HepG2 (cell line): ENCODE data around the gene VCAN. TPM values are rescaled to one million over a fixed set of nuclear protein-coding genes. Genes with fewer than 3 reads are reported as not detected.

ENCODE experiments used
- ARHGAP35 ChIP-seq: sonication (generic); formaldehyde crosslinking; IDR thresholded peaks from 2 replicates; pipeline ENCODE4 v1.9.0; 2022; ENCODE audit warnings: mild to moderate bottlenecking, inconsistent platforms, moderate library complexity, missing genetic modification reagents, borderline replicate concordance
- ARNTL ChIP-seq: sonication (generic); formaldehyde crosslinking; IDR thresholded peaks from 2 replicates; pipeline ENCODE4 v1.4.0; 2020; ENCODE audit warnings: mild to moderate bottlenecking, missing genetic modification reagents
- BORCS8-MEF2B ChIP-seq: sonication (generic); formaldehyde crosslinking; IDR thresholded peaks from 2 replicates; pipeline ENCODE4 v1.8.0; 2022; ENCODE audit warnings: mild to moderate bottlenecking, missing genetic modification reagents
- BRD4 ChIP-seq: sonication (generic); formaldehyde crosslinking; IDR thresholded peaks from 2 replicates; pipeline ENCODE4 v1.4.0; 2020; ENCODE audit warnings: missing genetic modification reagents
- CBFB ChIP-seq: sonication (generic); formaldehyde crosslinking; IDR thresholded peaks from 2 replicates; pipeline ENCODE4 v1.4.0; 2020; ENCODE audit warnings: missing genetic modification reagents
- CEBPG ChIP-seq: IDR thresholded peaks from 2 replicates; pipeline ENCODE4 v1.6.1; 2016
- CREM ChIP-seq, 2 experiments: sonication (generic) in 1 of 2; formaldehyde crosslinking in 1 of 2; IDR thresholded peaks; 2 replicates each; pipeline versions ENCODE4 v1.4.0 to v1.6.1; 2016 to 2020; ENCODE audit warnings: antibody characterized with exemption in 1 of 2, mild to moderate bottlenecking in 1 of 2, missing genetic modification reagents in 1 of 2
- FOSL2 ChIP-seq: sonication (generic); formaldehyde crosslinking; IDR thresholded peaks from 2 replicates; pipeline ENCODE4 v1.4.0; 2020; ENCODE audit warnings: missing genetic modification reagents
- GMEB2 ChIP-seq: IDR thresholded peaks from 2 replicates; pipeline ENCODE4 v1.6.1; 2016; ENCODE audit warnings: missing biosample characterization, missing genetic modification reagents, low read depth
- HMGXB3 ChIP-seq: sonication (generic); formaldehyde crosslinking; IDR thresholded peaks from 2 replicates; pipeline ENCODE4 v1.4.0; 2020; ENCODE audit warnings: missing genetic modification reagents, borderline replicate concordance
- HOXA7 ChIP-seq: sonication (generic); formaldehyde crosslinking; IDR thresholded peaks from 2 replicates; pipeline ENCODE4 v1.8.1; 2022; ENCODE audit warnings: mild to moderate bottlenecking, missing genetic modification reagents, moderate library complexity
- MED13 ChIP-seq: sonication (generic); formaldehyde crosslinking; IDR thresholded peaks from 2 replicates; pipeline ENCODE4 v1.5.0; 2020; ENCODE audit warnings: missing genetic modification reagents
- MYC ChIP-seq: sonication (generic); formaldehyde crosslinking; IDR thresholded peaks from 2 replicates; pipeline ENCODE4 v1.9.0; 2021; ENCODE audit warnings: missing genetic modification reagents, borderline replicate concordance
- NCOA1 ChIP-seq: sonication (generic); formaldehyde crosslinking; IDR thresholded peaks from 2 replicates; pipeline ENCODE4 v1.9.0; 2021; ENCODE audit warnings: missing genetic modification reagents
- NFE2L1 ChIP-seq: sonication (generic); formaldehyde crosslinking; IDR thresholded peaks from 2 replicates; pipeline ENCODE4 v1.4.0; 2020; ENCODE audit warnings: missing genetic modification reagents, mild to moderate bottlenecking, borderline replicate concordance
- RNF2 ChIP-seq: fragments of 450-650 bp; conservative IDR thresholded peaks from 2 replicates; pipeline ENCODE4 v1.6.1; 2016; ENCODE audit warnings: low read depth
- SAP130 ChIP-seq: IDR thresholded peaks from 2 replicates; pipeline ENCODE4 v1.6.1; 2016; ENCODE audit warnings: low read depth
- TBP ChIP-seq: sonication (generic); formaldehyde crosslinking; IDR thresholded peaks from 2 replicates; pipeline ENCODE4 v1.5.0; 2020; ENCODE audit warnings: missing genetic modification reagents
- ZFP36L2 ChIP-seq: sonication (generic); formaldehyde crosslinking; IDR thresholded peaks from 2 replicates; pipeline ENCODE4 v1.4.0; 2020; ENCODE audit warnings: missing genetic modification reagents
- ZNF10 ChIP-seq: sonication (generic); formaldehyde crosslinking; IDR thresholded peaks from 2 replicates; pipeline ENCODE4 v1.4.0; 2020; ENCODE audit warnings: mild to moderate bottlenecking, low read depth, missing genetic modification reagents, borderline replicate concordance
- ZNF615 ChIP-seq: sonication (generic); formaldehyde crosslinking; IDR thresholded peaks from 2 replicates; pipeline ENCODE4 v1.5.0; 2020; ENCODE audit warnings: mild to moderate bottlenecking, missing genetic modification reagents, borderline replicate concordance
- ZNF629 ChIP-seq: sonication (generic); formaldehyde crosslinking; conservative IDR thresholded peaks from 2 replicates; pipeline ENCODE4 v1.5.0; 2020; ENCODE audit warnings: missing genetic modification reagents
- polyA plus RNA-seq, 8 experiments: library from polyadenylated mRNA; depleted of rRNA in 3 of 8; stranded (reverse) in 7 of 8; unstranded in 1 of 8; fragments of >200 nt; fragmentation: Illumina TruSeq in 4 of 8; extraction: Trizol in 4 of 8; gene quantifications; 2 replicates each; pipeline versions ENCODE4 v1.2.1 to v1.2.3, GENCODE V29; 2011 to 2016; ENCODE audit warnings: low read depth in 4 of 8, missing spikeins in 1 of 8, mixed read lengths in 1 of 8; ENCODE audit not compliant: insufficient read depth in 1 of 8
- total RNA-seq, 5 experiments: library from RNA; depleted of rRNA; stranded (reverse); fragments of >200 nt; fragmentation: Illumina TruSeq; extraction: Trizol; gene quantifications; 2 replicates each; pipeline ENCODE4 v1.2.3, GENCODE V29; 2016; ENCODE audit warnings: low read depth in 1 of 5
- TF ChIP-seq, protein P1 (sequence below): sonication (generic); formaldehyde crosslinking; IDR thresholded peaks from 2 replicates; pipeline ENCODE4 v1.4.0; 2020; ENCODE audit warnings: mild to moderate bottlenecking, missing genetic modification reagents

VCAN gene
- total and polyA plus RNA-seq, 2 of the 13 experiments (the other 11 are each of a cell fraction or from before 2014, with no cell fraction given) = 1.2 to 3.5 TPM

GRCh38 chr5:83475935-83476814 is 4.6 kb downstream of the VCAN start (continued):
- TF ChIP-seq ZNF615 (no peak), SAP130 (CRISPR knock-in tag) (peak; percentile 13; the same call in 1 of the 2 replicates), RNF2 (no peak), ARNTL (CRISPR knock-in tag) (no peak), ZFP36L2 (CRISPR knock-in tag) (no peak), NCOA1 (CRISPR knock-in tag) (no peak), CEBPG (CRISPR knock-in tag) (peak; percentile 28; the same call in 1 of the 2 replicates), ARHGAP35 (CRISPR knock-in tag) (no peak), BRD4 (no peak), TBP (CRISPR knock-in tag) (no peak), ZNF10 (no peak), MED13 (CRISPR knock-in tag) (no peak), ZNF629 (CRISPR knock-in tag) (no peak), MYC (CRISPR knock-in tag) (no peak), CREM (IDR thresholded peaks at IDR 0.05) (peak; percentile 60; the same call in 1 of the 2 replicates), CREM (CRISPR knock-in tag; IDR thresholded peaks at IDR 0.05) (no peak), CBFB (CRISPR knock-in tag) (no peak), GMEB2 (CRISPR knock-in tag) (no peak), FOSL2 (peak; percentile 45; the same call in 1 of the 2 replicates), HMGXB3 (CRISPR knock-in tag) (no peak), HOXA7 (CRISPR knock-in tag) (no peak), BORCS8-MEF2B (CRISPR knock-in tag) (no peak), NFE2L1 (no peak)
- TF ChIP-seq, protein P1, sequence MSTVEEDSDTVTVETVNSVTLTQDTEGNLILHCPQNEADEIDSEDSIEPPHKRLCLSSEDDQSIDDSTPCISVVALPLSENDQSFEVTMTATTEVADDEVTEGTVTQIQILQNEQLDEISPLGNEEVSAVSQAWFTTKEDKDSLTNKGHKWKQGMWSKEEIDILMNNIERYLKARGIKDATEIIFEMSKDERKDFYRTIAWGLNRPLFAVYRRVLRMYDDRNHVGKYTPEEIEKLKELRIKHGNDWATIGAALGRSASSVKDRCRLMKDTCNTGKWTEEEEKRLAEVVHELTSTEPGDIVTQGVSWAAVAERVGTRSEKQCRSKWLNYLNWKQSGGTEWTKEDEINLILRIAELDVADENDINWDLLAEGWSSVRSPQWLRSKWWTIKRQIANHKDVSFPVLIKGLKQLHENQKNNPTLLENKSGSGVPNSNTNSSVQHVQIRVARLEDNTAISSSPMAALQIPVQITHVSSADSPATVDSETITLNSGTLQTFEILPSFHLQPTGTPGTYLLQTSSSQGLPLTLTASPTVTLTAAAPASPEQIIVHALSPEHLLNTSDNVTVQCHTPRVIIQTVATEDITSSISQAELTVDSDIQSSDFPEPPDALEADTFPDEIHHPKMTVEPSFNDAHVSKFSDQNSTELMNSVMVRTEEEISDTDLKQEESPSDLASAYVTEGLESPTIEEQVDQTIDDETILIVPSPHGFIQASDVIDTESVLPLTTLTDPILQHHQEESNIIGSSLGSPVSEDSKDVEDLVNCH (CRISPR knock-in tag) = no peak
